ENCODE results near the gene GUF1. TPM values are rescaled to one million over a fixed set of nuclear protein-coding genes. Genes with fewer than 3 reads are reported as not detected.

GUF1 gene
- total and polyA plus RNA-seq, 2 experiments from 2014 or later: 15.4 to 39.9 TPM

DNA sequence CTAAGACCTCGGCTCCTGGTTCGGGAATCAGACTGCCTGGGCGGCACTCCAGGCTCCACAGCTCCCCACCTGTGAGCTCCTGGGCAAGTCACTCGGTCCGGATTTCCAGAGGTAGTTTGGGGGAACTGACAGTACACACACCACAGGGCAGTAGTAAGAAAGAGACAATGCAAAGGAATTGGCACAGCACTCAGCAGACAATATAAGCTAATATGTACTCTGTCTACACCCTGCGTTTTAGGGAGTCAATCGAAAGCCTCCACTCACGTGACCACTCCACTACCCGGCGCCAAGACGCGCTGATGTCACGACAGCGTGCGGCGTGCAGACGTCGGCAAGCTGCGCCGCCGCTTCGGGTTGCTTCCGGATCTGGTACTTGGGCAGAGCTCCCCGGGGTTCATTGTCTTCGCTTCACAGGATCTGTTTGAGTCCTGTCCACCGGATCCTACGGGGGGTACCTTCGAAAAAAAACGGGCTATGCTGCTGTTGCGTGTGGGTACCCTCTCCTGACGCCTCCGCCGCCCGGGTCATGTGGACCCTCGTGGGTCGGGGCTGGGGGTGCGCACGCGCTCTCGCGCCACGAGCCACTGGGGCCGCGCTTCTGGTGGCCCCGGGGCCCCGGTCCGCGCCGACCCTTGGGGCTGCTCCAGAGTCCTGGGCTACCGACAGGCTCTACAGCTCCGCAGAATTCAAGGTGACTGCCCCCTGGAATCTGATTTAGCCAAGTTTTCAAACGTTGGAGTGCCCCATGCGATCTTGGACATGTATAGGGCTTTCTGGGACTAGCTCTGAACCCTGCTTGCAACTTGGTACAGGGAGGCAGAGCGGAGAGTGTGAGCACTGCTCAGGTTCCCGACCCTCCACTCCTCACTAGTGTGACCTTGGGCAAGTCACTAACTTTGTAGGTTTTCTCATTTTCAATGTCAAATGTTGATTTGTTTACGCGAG lies at the start of gene GUF1 (continued):
- TF ChIP-seq, protein P1, sequence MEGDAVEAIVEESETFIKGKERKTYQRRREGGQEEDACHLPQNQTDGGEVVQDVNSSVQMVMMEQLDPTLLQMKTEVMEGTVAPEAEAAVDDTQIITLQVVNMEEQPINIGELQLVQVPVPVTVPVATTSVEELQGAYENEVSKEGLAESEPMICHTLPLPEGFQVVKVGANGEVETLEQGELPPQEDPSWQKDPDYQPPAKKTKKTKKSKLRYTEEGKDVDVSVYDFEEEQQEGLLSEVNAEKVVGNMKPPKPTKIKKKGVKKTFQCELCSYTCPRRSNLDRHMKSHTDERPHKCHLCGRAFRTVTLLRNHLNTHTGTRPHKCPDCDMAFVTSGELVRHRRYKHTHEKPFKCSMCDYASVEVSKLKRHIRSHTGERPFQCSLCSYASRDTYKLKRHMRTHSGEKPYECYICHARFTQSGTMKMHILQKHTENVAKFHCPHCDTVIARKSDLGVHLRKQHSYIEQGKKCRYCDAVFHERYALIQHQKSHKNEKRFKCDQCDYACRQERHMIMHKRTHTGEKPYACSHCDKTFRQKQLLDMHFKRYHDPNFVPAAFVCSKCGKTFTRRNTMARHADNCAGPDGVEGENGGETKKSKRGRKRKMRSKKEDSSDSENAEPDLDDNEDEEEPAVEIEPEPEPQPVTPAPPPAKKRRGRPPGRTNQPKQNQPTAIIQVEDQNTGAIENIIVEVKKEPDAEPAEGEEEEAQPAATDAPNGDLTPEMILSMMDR (conservative IDR thresholded peaks at IDR 0.05; ENCODE audit: low read depth in 2 of 2): no peak
- TF ChIP-seq JUNB (IDR thresholded peaks at IDR 0.05; ENCODE audit: unreplicated experiment) (no peak), ZNF331 (CRISPR knock-in tag; IDR thresholded peaks at IDR 0.05; ENCODE audit: low read depth) (no peak)

DNA sequence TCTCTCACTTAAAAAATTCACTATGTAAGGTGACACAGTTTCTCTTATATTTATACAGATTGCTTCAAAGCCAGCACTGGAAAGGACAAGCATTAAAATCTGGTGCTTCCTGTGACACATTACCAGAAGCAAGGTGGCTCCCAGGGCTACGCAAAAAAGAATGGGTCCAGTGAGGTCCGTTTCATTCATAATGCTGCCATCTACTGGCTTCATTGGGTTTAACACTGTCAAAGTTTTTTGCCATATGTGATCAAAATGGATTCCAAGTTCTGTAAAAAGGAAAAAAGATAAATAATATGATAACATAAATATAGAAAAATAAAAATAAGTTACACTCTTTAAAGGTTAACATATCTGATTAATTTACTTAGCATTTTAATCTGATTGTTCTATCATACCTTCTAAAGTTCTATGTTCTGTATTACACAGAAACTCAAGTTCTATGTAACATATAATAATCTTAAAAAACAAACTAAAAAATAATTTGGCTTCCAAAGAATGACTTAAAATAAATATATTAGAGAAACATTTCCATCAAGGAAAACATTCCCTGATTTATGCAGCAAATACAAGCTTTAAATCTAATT lies 48.8 kb upstream of the GUF1 start:
- peak; percentile 74 for DNase-seq (ENCODE audit: low spot score)
- Mint-ChIP-seq H3K27ac (no peak overlapping the region), H3K27me3 (ENCODE audit: insufficient read depth, low read depth, poor library complexity) (peaks cover 2% of the 10 kb centered on the region), H3K36me3 (ENCODE audit: low read depth) (no peaks in the 10 kb centered on the region), H3K4me3 (no peak overlapping the region), H3K9me3 (no peaks in the 10 kb centered on the region), H3K4me1 (peaks cover 2% of the 10 kb centered on the region; the same call in 1 of the 3 replicates)
- H3K9me2 ChIP-seq (ENCODE audit: insufficient read depth): no peaks in the 10 kb centered on the region
- no peaks in the 10 kb centered on the region for H3K36me3 ChIP-seq (ENCODE audit: insufficient read depth)
- TF ChIP-seq EZH2 (IDR thresholded peaks at IDR 0.05; ENCODE audit: low read depth, unreplicated experiment): no peak
- TF ChIP-seq, protein P1 (conservative IDR thresholded peaks at IDR 0.05; ENCODE audit: low read depth in 2 of 2): peak; percentile 65 to 83
- H3F3A ChIP-seq (replicated peaks; ENCODE audit: low read depth): no peaks in the 10 kb centered on the region
- no peaks in the 10 kb centered on the region for H4K20me1 ChIP-seq (replicated peaks; ENCODE audit: insufficient read depth)
- H2AFZ ChIP-seq: no peak overlapping the region
- ATAC-seq: peak; percentile 67
- no peaks in the 10 kb centered on the region for H3K79me2 ChIP-seq (replicated peaks; ENCODE audit: insufficient read depth)
- H3K27ac ChIP-seq (ENCODE audit: low read depth): no peak overlapping the region
- H3K4me2 ChIP-seq: no peak overlapping the region
- H3K4me3 ChIP-seq: no peak overlapping the region
- H3K27me3 ChIP-seq (ENCODE audit: insufficient read depth): no peaks in the 10 kb centered on the region
- H3K4me1 ChIP-seq (ENCODE audit: insufficient read depth): no peaks in the 10 kb centered on the region

DNA sequence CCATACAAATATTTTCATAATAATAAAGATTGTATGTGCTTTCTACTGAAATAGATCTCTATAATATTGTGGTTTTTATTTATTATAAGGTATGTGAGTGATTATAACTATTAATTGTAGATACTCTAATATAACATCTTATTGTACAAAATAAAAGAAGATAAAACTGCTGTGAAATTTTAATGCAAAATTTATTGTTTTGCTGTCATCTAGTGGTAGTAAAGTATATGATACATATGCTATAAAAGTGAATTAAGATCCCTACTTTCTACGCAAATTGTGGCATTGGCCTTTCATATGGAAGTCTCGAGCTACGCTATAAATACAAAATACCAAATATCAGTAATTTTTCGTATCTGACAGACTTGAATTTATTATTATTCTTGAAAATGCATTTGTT lies 46.1 kb upstream of the GUF1 start:
- no peaks in the 10 kb centered on the region for H3K36me3 Mint-ChIP-seq (ENCODE audit: low read depth)

More for the DNA sequence above, 46.1 kb upstream of the GUF1 start:
- Mint-ChIP-seq H3K4me3 (no peak overlapping the region), H3K27ac (no peak overlapping the region), H3K27me3 (ENCODE audit: insufficient read depth, low read depth, poor library complexity) (no peaks in the 10 kb centered on the region), H3K4me1 (peaks cover 2% of the 10 kb centered on the region; the same call in 1 of the 3 replicates), H3K9me3 (no peaks in the 10 kb centered on the region)
- no peaks in the 10 kb centered on the region for H3K79me2 ChIP-seq (replicated peaks; ENCODE audit: insufficient read depth)
- DNase-seq (ENCODE audit: low spot score) (no peak), ATAC-seq (no peak)
- H3K27me3 ChIP-seq (ENCODE audit: insufficient read depth): no peaks in the 10 kb centered on the region
- no peak overlapping the region for H3K4me3 ChIP-seq
- H2AFZ ChIP-seq: no peak overlapping the region
- H3K4me1 ChIP-seq (ENCODE audit: insufficient read depth): no peaks in the 10 kb centered on the region
- H3K27ac ChIP-seq (ENCODE audit: low read depth): no peak overlapping the region
- no peaks in the 10 kb centered on the region for H3K36me3 ChIP-seq (ENCODE audit: insufficient read depth)
- no peaks in the 10 kb centered on the region for H4K20me1 ChIP-seq (replicated peaks; ENCODE audit: insufficient read depth)
- H3K4me2 ChIP-seq: no peak overlapping the region
- H3F3A ChIP-seq (replicated peaks; ENCODE audit: low read depth): no peaks in the 10 kb centered on the region
- TF ChIP-seq EZH2 (IDR thresholded peaks at IDR 0.05; ENCODE audit: low read depth, unreplicated experiment): no peak
- TF ChIP-seq, protein P1 (conservative IDR thresholded peaks at IDR 0.05; ENCODE audit: low read depth in 2 of 2): peak in 1 of 2 experiments; percentile 25; a peak in 2 of 4 replicates
- H3K9me2 ChIP-seq (ENCODE audit: insufficient read depth): no peaks in the 10 kb centered on the region
